Measurements from ENCODE around the gene TREX2. TPM values are rescaled to one million over a fixed set of nuclear protein-coding genes. Genes with fewer than 3 reads are reported as not detected.

Gene TREX2
- total RNA-seq, 4 donors from 2014 or later, result 0.18 TPM; not detected in 3

DNA sequence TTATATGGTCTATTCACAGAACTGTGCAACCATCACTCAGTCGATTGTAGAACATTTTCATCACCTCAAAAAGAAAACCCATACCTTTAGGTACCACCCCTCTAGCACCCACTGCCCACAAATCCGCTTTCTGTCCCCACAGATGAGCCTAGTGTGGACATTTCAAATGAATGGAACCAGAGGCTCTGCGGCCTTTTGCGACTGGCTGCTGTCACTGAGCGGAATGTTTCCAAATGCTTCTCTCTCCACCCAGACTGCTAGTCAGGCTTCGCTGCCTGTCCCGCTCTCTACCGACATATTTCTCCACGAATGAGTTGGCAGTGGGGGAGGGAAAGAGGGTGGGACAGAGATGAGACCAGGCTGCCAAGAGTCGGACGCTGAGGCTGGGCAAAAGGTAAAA is 47.2 kb upstream of the TREX2 start:
- TF ChIP-seq, protein P1, sequence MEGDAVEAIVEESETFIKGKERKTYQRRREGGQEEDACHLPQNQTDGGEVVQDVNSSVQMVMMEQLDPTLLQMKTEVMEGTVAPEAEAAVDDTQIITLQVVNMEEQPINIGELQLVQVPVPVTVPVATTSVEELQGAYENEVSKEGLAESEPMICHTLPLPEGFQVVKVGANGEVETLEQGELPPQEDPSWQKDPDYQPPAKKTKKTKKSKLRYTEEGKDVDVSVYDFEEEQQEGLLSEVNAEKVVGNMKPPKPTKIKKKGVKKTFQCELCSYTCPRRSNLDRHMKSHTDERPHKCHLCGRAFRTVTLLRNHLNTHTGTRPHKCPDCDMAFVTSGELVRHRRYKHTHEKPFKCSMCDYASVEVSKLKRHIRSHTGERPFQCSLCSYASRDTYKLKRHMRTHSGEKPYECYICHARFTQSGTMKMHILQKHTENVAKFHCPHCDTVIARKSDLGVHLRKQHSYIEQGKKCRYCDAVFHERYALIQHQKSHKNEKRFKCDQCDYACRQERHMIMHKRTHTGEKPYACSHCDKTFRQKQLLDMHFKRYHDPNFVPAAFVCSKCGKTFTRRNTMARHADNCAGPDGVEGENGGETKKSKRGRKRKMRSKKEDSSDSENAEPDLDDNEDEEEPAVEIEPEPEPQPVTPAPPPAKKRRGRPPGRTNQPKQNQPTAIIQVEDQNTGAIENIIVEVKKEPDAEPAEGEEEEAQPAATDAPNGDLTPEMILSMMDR (IDR thresholded peaks at IDR 0.05 in 4 of 5, conservative IDR thresholded peaks at IDR 0.05 in 1 of 5), result no peak
- TF ChIP-seq POLR2A (IDR thresholded peaks at IDR 0.05), result no peak
- H3K9me3 ChIP-seq, result no peaks in the 10 kb centered on the region
- no peak overlapping the region for H3K27ac ChIP-seq
- no peak overlapping the region for H3K4me3 ChIP-seq
- intact Hi-C loops (cut with DNase I; ENCODE audit: low total_unique reads) (no loop called here), in situ Hi-C loops (cut with MboI; ENCODE audit: low sequenced_read_pairs in 4 of 4) (no loop called here)
- no peaks in the 10 kb centered on the region for H3K4me1 ChIP-seq
- H3K27me3 ChIP-seq, result peaks cover 0 to 6% (median 4%) of the 10 kb centered on the region in 3 donors
- DNase-seq, result no peak
- no peak for ATAC-seq
- H3K36me3 ChIP-seq, result no peaks in the 10 kb centered on the region

DNA sequence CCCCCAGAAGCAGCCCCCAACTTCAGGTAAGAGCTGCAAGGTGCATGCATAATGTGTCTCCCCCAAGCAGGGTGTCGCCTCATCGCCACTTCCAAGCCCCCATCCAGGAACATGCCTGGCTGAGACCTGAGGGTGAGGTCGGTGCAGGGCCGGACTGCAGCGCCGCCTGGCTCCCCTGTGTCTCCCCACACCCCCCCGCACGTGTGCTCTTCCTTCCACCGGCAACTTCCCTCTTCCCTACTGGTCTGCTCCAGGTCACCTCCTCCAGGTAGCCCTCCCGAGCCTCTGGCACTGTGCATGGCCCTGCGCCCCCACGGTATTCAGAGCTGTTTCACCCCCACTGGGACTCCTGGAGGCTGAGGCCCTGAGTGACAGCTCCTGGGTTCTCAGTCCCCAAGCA is 46.7 kb upstream of the TREX2 start:
- no peak overlapping the region for H3K4me3 ChIP-seq
- TF ChIP-seq, protein P1 (IDR thresholded peaks at IDR 0.05 in 4 of 5, conservative IDR thresholded peaks at IDR 0.05 in 1 of 5), result no peak
- no peak for TF ChIP-seq POLR2A (IDR thresholded peaks at IDR 0.05)
- intact Hi-C loops (cut with DNase I; ENCODE audit: low total_unique reads) (no loop called here), in situ Hi-C loops (cut with MboI; ENCODE audit: low sequenced_read_pairs in 4 of 4) (no loop called here)
- peaks cover 0 to 6% (median 4%) of the 10 kb centered on the region in 3 donors for H3K27me3 ChIP-seq
- no peaks in the 10 kb centered on the region for H3K9me3 ChIP-seq
- no peaks in the 10 kb centered on the region for H3K4me1 ChIP-seq
- ATAC-seq (no peak), DNase-seq (no peak)
- H3K36me3 ChIP-seq, result no peaks in the 10 kb centered on the region
- H3K27ac ChIP-seq, result no peak overlapping the region

DNA sequence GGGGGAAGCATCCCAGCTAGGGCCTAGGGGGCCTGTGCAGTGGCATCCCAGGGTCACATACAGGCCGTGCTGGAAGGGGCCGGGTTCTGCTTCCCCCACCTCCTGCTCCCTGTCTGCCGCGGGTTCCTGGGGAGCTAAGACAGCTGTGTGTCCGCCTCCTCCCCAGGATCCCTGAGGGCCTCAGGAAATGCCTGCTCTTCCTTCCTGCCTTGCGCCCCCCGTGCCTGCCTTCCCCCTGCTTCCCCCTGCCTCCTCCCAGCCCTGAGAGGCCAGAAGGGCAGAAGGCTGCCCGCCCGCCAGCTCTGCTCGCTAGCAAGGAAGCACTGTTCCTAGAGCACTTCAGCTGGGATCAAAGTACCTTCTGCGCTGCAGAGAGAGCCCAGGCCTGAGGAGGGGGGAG is 46.1 kb upstream of the TREX2 start:
- H3K4me3 ChIP-seq, result no peak overlapping the region
- H3K9me3 ChIP-seq, result no peaks in the 10 kb centered on the region
- no peak for ATAC-seq
- intact Hi-C loops (cut with DNase I; ENCODE audit: low total_unique reads) (no loop called here), in situ Hi-C loops (cut with MboI; ENCODE audit: low sequenced_read_pairs in 4 of 4) (no loop called here)
- no peak overlapping the region for H3K27ac ChIP-seq
- no peaks in the 10 kb centered on the region for H3K36me3 ChIP-seq
- DNase-seq, result no peak
- H3K27me3 ChIP-seq, result peaks cover 0 to 6% (median 4%) of the 10 kb centered on the region in 3 donors
- TF ChIP-seq, protein P1 (IDR thresholded peaks at IDR 0.05 in 4 of 5, conservative IDR thresholded peaks at IDR 0.05 in 1 of 5), result no peak
- no peak for TF ChIP-seq POLR2A (IDR thresholded peaks at IDR 0.05)
- H3K4me1 ChIP-seq, result no peaks in the 10 kb centered on the region

DNA sequence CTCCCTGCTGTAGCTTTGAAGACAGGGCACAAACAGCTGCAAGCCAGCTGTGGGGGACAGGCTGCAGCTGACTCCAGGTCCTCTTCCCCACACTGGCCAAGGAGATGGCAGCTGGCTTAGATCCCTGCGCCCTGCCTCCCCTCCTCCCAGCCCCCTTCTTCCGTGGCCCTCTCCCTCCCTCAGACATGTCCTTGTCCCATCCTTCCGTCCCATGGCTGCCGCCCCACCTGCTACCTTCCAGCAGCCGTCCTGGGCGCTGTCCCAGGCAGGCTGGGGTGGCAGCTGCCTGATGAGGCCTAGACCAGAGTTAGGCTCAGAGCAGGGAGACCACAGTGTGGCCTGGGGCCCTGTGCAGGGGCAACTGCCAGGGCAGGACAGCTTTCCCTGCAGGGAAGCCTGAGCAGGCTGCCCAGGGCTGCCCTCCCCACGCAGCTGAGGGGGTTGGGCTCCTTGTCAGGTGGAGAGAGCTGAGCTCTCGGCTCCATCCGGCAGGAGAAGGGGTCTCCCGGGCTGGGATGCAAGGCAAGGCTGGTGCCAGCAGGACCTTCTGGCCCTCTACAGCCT is 45.6 kb upstream of the TREX2 start:
- TF ChIP-seq, protein P1 (IDR thresholded peaks at IDR 0.05 in 4 of 5, conservative IDR thresholded peaks at IDR 0.05 in 1 of 5), result no peak
- no peak for TF ChIP-seq POLR2A (IDR thresholded peaks at IDR 0.05)
- ATAC-seq (no peak), DNase-seq (no peak)
- Histone ChIP-seq H3K27ac (no peak overlapping the region), H3K36me3 (no peaks in the 10 kb centered on the region), H3K9me3 (no peaks in the 10 kb centered on the region), H3K4me1 (no peaks in the 10 kb centered on the region), H3K27me3 (peaks cover 0 to 5% (median 4%) of the 10 kb centered on the region in 3 donors), H3K4me3 (no peak overlapping the region)
- intact Hi-C loops (cut with DNase I; ENCODE audit: low total_unique reads), result no loop called here
- in situ Hi-C loops (cut with MboI; ENCODE audit: low sequenced_read_pairs in 4 of 4), result no loop called here
